Sigmoid colon (tissue), 7 donors: ENCODE results near the gene CABP7. TPM values are rescaled to one million over a fixed set of nuclear protein-coding genes. Genes with fewer than 3 reads are reported as not detected.
A peak's percentile ranks its signal among the peaks of the same experiment; 100 is the strongest.

ENCODE experiments used
- DNase-seq: peaks from one replicate; pipeline ENCODE4 v3.0.0-alpha.2; 2019
- H3K27ac ChIP-seq, 4 donors: fragments of 200-600 bp; sonication (generic); one replicate each; pipeline ENCODE4 v1.5.1; 2016 to 2019; ENCODE audit warnings: mild to moderate bottlenecking in 1 of 4
- H3K27me3 ChIP-seq, 3 donors: fragments of 200-600 bp; sonication (generic); one replicate each; pipeline ENCODE4 v1.5.1; 2019; ENCODE audit warnings: mild to moderate bottlenecking in 1 of 3
- H3K36me3 ChIP-seq, 4 donors: fragments of 200-600 bp; sonication (generic); one replicate each; pipeline ENCODE4 v1.5.1; 2016 to 2019
- H3K4me1 ChIP-seq, 4 donors: fragments of 200-600 bp; sonication (generic); one replicate each; pipeline ENCODE4 v1.5.1; 2017 to 2019
- H3K4me3 ChIP-seq, 4 donors: fragments of 200-600 bp; sonication (generic); one replicate each; pipeline ENCODE4 v1.5.1; 2017 to 2019; ENCODE audit warnings: mild to moderate bottlenecking in 2 of 4, moderate library complexity in 1 of 4
- H3K9me3 ChIP-seq, 4 donors: fragments of 200-600 bp in 3 of 4; sonication (generic) in 3 of 4; one replicate each; pipeline versions ENCODE4 v1.5.1 to v1.6.1; 2013 to 2019
- EP300 ChIP-seq, 4 donors: sonication (generic); formaldehyde crosslinking; IDR thresholded peaks; one replicate each; pipeline ENCODE4 v1.6.1; 2017; ENCODE audit warnings: antibody characterized with exemption in 4 of 4
- POLR2A ChIP-seq, 2 donors: fragments of 450-650 bp; IDR thresholded peaks; one replicate each; pipeline ENCODE4 v1.6.1; 2016; ENCODE audit warnings: antibody characterized with exemption in 2 of 2, mild to moderate bottlenecking in 2 of 2, moderate library complexity in 2 of 2
- POLR2AphosphoS5 ChIP-seq, 4 donors: sonication (generic); formaldehyde crosslinking; IDR thresholded peaks; one replicate each; pipeline ENCODE4 v1.6.1; 2017; ENCODE audit warnings: antibody characterized with exemption in 4 of 4
- WGBS, 2 donors: extraction: QIAGEN DNeasy Blood & Tissue Kit; methylation state at CpG; one replicate each; pipeline ENCODE4 v1.1.7; 2013; 5-methylcytosine and 5-hydroxymethylcytosine counted together
- intact Hi-C: fragments of 100-400 bp; cut with DNase I; formaldehyde crosslinking; loops from one replicate; pipeline ENCODE4 v1.15.1; 2023
- polyA plus RNA-seq, 3 donors: library from polyadenylated mRNA; stranded (reverse); fragments of 200-250 nt; gene quantifications; one replicate each; pipeline ENCODE4 v1.2.3, GENCODE V29; 2013
- total RNA-seq, 4 donors: library from RNA; depleted of rRNA; stranded (reverse); fragments of >200 nt; gene quantifications; one replicate each; pipeline ENCODE4 v1.1.0, GENCODE V29; 2016
- TF ChIP-seq, protein P1 (sequence below), 4 experiments: fragments of 450-650 bp in 3 of 4; fragments of 200-600 bp in 1 of 4; IDR thresholded peaks; one replicate each; pipeline ENCODE4 v1.5.1; 2016 to 2019; ENCODE audit warnings: antibody characterized with exemption in 4 of 4, mild to moderate bottlenecking in 3 of 4, moderate library complexity in 2 of 4
- donor health status: healthy with polysubstance abuse.
- donor health status: Bipolar disorder and iron deficiency.
- donor health status: healthy.

Gene CABP7
- total RNA-seq: 1 to 10 TPM in 1 of 4 donors, under 1 TPM in 1, not detected in 2; under 0.01 to 1.1 TPM
- polyA plus RNA-seq: under 1 TPM in 1 of 3 donors, not detected in 2; 0.47 TPM

DNA sequence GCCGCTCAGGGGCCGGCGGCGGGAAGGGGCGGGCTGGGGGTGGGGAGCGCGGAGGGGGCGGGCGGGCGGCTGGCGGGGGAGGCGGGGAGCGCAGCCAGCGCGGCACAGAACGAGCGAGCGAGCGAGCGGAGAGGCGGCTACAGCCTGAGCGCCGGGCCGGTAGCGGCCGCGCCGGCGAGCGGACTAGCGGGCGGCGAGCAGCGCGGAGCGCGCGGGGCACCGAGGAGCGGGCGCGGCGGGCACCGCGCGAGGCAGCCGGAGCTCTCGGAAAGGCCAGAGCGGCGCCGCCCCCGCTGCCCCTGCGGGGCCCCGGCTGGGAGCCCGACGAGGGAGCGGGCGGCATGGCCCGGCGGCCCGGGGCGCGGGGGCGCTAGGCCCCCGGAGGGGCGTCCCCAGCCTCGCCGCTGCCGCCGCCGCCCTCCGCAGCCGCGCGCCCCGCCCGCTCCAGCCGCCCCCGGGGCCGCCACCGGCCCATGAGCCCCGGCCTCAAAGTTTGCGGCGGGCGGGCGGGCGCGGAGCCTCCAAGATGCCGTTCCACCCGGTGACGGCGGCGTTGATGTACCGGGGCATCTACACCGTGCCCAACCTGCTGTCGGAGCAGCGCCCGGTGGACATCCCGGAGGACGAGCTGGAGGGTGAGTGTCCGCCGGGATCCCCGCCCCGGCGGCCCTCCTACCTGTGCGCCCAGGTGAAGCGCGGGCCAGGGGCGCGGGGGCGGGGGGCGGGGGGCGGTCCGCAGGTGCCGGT lies at the start of gene CABP7:
TSS of gene CABP7 (plus strand) at position 105 of the 747 bp plus-strand sequence. CDS start at position 527, 422 bp downstream.
- Histone ChIP-seq H3K4me1 (peaks cover 0 to 16% (median 11%) of the 10 kb centered on the region in 4 donors), H3K27me3 (peaks cover 23 to 63% (median 47%) of the 10 kb centered on the region in 3 donors), H3K27ac (no peak within 1 kb of the TSS), H3K4me3 (peak within 1 kb of the TSS in 3 of 4 donors; percentile 11 to 40 (median 20)), H3K36me3 (no peaks in the 10 kb centered on the region), H3K9me3 (no peaks in the 10 kb centered on the region)
- WGBS, 2 donors: 1% methylated on average over 115 of the region's 115 CpGs
- TF ChIP-seq EP300 (IDR thresholded peaks at IDR 0.05): no peak
- intact Hi-C loops: no loop called here
- DNase-seq: no peak

DNA sequence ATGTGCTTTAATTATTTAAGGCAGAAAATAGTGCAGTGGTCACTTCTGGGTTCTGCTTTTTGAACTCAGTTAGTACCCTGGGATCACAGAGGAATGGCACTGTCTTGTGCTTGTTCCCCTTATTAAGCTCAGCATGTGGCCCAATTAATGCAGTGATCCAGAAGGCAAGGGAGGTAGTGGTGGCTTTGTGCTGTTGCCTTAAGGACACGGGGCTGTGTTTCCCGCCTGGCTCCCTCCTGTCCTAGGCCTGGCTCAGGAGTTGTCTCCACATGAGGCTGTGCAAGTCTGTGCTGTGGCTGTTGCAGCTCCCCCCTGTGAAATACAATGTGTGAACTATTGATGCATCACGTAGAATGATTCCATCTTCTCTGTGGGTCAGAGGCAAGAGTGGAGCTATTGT lies 49.2 kb upstream of the CABP7 start:
- H3K27me3 ChIP-seq: no peaks in the 10 kb centered on the region
- H3K4me3 ChIP-seq: no peak overlapping the region
- peaks cover 0 to 21% (median 5%) of the 10 kb centered on the region in 4 donors for H3K4me1 ChIP-seq
- no peak for DNase-seq
- no peak overlapping the region for H3K27ac ChIP-seq
- intact Hi-C loops: no loop called here
- peaks cover 7 to 90% (median 37%) of the 10 kb centered on the region in 4 donors for H3K36me3 ChIP-seq
- TF ChIP-seq POLR2AphosphoS5 (IDR thresholded peaks at IDR 0.05) (no peak), EP300 (IDR thresholded peaks at IDR 0.05) (no peak), POLR2A (IDR thresholded peaks at IDR 0.05) (no peak)
- TF ChIP-seq, protein P1, sequence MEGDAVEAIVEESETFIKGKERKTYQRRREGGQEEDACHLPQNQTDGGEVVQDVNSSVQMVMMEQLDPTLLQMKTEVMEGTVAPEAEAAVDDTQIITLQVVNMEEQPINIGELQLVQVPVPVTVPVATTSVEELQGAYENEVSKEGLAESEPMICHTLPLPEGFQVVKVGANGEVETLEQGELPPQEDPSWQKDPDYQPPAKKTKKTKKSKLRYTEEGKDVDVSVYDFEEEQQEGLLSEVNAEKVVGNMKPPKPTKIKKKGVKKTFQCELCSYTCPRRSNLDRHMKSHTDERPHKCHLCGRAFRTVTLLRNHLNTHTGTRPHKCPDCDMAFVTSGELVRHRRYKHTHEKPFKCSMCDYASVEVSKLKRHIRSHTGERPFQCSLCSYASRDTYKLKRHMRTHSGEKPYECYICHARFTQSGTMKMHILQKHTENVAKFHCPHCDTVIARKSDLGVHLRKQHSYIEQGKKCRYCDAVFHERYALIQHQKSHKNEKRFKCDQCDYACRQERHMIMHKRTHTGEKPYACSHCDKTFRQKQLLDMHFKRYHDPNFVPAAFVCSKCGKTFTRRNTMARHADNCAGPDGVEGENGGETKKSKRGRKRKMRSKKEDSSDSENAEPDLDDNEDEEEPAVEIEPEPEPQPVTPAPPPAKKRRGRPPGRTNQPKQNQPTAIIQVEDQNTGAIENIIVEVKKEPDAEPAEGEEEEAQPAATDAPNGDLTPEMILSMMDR (IDR thresholded peaks at IDR 0.05): no peak
- H3K9me3 ChIP-seq: no peaks in the 10 kb centered on the region
- 93 to 97% methylated on average over 3 of the region's 3 CpGs for WGBS, 2 donors

DNA sequence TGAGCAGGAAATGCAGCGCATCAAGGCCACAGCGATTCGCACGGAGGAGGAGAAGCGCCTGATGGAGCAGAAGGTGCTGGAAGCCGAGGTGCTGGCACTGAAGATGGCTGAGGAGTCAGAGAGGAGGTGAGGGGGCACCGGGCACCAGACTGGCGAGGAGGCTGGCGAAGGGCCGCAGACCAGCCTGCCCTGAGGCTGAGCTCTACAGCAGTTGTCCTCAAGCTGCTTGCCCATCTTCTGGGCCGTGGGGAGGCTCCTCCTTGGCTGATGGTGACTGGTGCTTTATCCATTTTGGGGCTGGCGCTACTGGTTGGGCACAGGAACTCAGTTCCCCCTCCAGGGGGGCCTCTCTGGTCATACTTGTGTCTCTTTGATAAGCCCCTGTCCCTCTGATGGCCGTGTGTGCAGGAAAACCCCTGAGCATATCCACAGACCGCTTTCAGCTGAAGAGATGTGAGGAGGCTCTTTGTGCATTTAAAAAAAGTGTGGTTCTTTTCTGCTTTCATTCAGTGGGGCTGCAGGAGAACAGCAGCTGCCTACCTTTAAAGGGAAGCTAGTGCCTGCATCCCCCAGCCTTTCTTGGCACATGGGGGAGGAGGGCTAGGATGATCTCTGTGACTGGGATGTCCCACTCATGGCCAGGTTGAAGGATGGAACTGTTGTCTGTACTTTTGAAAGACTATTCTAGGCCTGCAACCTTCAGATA lies 46.3 kb upstream of the CABP7 start:
- Histone ChIP-seq H3K27ac (no peak overlapping the region), H3K4me1 (peaks cover 0 to 31% (median 5%) of the 10 kb centered on the region in 4 donors), H3K9me3 (no peaks in the 10 kb centered on the region), H3K4me3 (no peak overlapping the region), H3K27me3 (no peaks in the 10 kb centered on the region), H3K36me3 (peaks cover 7 to 94% (median 51%) of the 10 kb centered on the region in 4 donors)
- intact Hi-C loops: no loop called here
- DNase-seq: no peak
- TF ChIP-seq POLR2A (IDR thresholded peaks at IDR 0.05): no peak
- TF ChIP-seq POLR2AphosphoS5 (IDR thresholded peaks at IDR 0.05): no peak
- no peak for TF ChIP-seq EP300 (IDR thresholded peaks at IDR 0.05)
- TF ChIP-seq, protein P1 (IDR thresholded peaks at IDR 0.05): no peak
- WGBS, 2 donors: 95 to 96% methylated on average over 14 of the region's 14 CpGs

DNA sequence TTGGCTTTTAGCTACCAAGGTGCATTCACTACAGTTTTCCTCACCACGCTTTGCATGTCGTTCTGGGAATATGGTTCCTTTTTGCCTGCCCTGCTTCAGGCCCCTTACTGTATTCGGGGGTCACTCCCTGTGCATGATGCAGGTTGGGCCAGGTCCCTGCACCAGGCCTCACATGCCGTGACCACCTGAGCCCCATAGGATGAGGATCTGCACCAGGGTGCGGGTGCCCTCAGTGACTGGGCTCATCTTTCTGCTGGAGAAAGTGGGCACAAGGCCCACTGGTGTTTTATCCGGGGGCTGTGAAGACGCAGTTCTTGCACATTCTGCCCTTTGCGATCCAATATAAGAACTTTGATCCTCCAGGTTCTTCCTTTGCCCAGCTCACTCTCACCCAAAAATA lies 45.7 kb upstream of the CABP7 start:
- Histone ChIP-seq H3K36me3 (peaks cover 7 to 94% (median 52%) of the 10 kb centered on the region in 4 donors), H3K9me3 (no peaks in the 10 kb centered on the region), H3K4me1 (peaks cover 0 to 37% (median 8%) of the 10 kb centered on the region in 4 donors), H3K27me3 (no peaks in the 10 kb centered on the region), H3K4me3 (no peak overlapping the region), H3K27ac (no peak overlapping the region)
- WGBS, 2 donors: 92 to 96% methylated on average over 8 of the region's 8 CpGs
- intact Hi-C loops: no loop called here
- TF ChIP-seq POLR2AphosphoS5 (IDR thresholded peaks at IDR 0.05) (no peak), EP300 (IDR thresholded peaks at IDR 0.05) (no peak), POLR2A (IDR thresholded peaks at IDR 0.05) (no peak)
- TF ChIP-seq, protein P1 (IDR thresholded peaks at IDR 0.05): no peak
- no peak for DNase-seq

DNA sequence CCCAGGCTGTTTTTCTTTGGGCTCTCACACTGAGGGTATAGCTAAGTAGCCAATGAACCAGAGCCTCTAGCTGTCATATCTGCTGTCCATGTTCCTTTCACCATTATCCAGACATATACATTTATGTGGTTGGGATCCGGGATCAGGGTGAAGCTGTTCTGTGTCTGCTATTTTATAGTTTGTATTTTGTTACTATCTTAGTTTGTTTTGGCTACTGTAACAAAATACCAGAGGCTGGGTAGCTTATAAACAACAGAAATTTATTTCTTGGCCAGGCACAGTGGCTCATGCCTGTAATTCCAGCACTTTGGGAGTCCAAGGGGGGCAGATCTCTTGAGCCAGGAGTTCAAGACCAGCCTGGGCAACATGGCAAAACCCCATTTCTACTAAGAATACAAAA lies 40.5 kb upstream of the CABP7 start:
- Histone ChIP-seq H3K9me3 (no peaks in the 10 kb centered on the region), H3K4me3 (no peak overlapping the region), H3K36me3 (peaks cover 0 to 87% (median 40%) of the 10 kb centered on the region in 4 donors), H3K27me3 (no peaks in the 10 kb centered on the region), H3K4me1 (peaks cover 0 to 42% (median 28%) of the 10 kb centered on the region in 4 donors), H3K27ac (no peak overlapping the region)
- intact Hi-C loops: no loop called here
- DNase-seq: no peak
- TF ChIP-seq POLR2A (IDR thresholded peaks at IDR 0.05) (no peak), EP300 (IDR thresholded peaks at IDR 0.05) (no peak), POLR2AphosphoS5 (IDR thresholded peaks at IDR 0.05) (no peak)
- TF ChIP-seq, protein P1 (IDR thresholded peaks at IDR 0.05): no peak
- 69 to 75% methylated on average over 1 of the region's 1 CpG for WGBS, 2 donors
